Panc1 (cell line): Measurements from ENCODE around the gene NPAS3.

Experiments used
- POLR2AphosphoS5 ChIP-seq: IDR thresholded peaks from 2 replicates; pipeline ENCODE4 v1.6.1; 2012; ENCODE audit warnings: mild to moderate bottlenecking, low read depth, low read length, moderate library complexity
- TF ChIP-seq, protein P1 (sequence below): fragments of 450-650 bp; IDR thresholded peaks from 2 replicates; pipeline ENCODE4 v1.5.1; 2017; ENCODE audit warnings: mild to moderate bottlenecking

- no peak for TF ChIP-seq POLR2AphosphoS5
- TF ChIP-seq, protein P1, sequence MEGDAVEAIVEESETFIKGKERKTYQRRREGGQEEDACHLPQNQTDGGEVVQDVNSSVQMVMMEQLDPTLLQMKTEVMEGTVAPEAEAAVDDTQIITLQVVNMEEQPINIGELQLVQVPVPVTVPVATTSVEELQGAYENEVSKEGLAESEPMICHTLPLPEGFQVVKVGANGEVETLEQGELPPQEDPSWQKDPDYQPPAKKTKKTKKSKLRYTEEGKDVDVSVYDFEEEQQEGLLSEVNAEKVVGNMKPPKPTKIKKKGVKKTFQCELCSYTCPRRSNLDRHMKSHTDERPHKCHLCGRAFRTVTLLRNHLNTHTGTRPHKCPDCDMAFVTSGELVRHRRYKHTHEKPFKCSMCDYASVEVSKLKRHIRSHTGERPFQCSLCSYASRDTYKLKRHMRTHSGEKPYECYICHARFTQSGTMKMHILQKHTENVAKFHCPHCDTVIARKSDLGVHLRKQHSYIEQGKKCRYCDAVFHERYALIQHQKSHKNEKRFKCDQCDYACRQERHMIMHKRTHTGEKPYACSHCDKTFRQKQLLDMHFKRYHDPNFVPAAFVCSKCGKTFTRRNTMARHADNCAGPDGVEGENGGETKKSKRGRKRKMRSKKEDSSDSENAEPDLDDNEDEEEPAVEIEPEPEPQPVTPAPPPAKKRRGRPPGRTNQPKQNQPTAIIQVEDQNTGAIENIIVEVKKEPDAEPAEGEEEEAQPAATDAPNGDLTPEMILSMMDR = no peak
These were observed 875.3 kb downstream of the NPAS3 start for GRCh38 chr14:33814010-33814409.
